Upper lobe of left lung (tissue), 6 donors: ENCODE results near the gene GTF2IRD1. TPM values are rescaled to one million over a fixed set of nuclear protein-coding genes. Genes with fewer than 3 reads are reported as not detected.

Source experiments
- ATAC-seq, 2 donors: fragments of 200-7000 bp; cut with Tn5 transposase; one replicate each; pipeline ENCODE4 v1.9.1; 2022; ENCODE audit warnings: mild to moderate bottlenecking in 2 of 2, moderate library complexity in 2 of 2; ENCODE audit not compliant: low FRiP score in 2 of 2
- DNase-seq, 2 donors: peaks; one replicate each; pipeline ENCODE4 v3.0.0-alpha.2; 2019 to 2020
- H3K27ac ChIP-seq, 4 donors: fragments of 200-600 bp; sonication (generic); one replicate each; pipeline ENCODE4 v1.5.1; 2016 to 2019
- H3K27me3 ChIP-seq, 4 donors: fragments of 200-600 bp; sonication (generic); one replicate each; pipeline ENCODE4 v1.5.1; 2017 to 2019
- H3K36me3 ChIP-seq, 4 donors: fragments of 200-600 bp; sonication (generic); one replicate each; pipeline ENCODE4 v1.5.1; 2016 to 2019
- H3K4me1 ChIP-seq, 4 donors: fragments of 200-600 bp; sonication (generic); one replicate each; pipeline ENCODE4 v1.5.1; 2018 to 2019
- H3K4me3 ChIP-seq, 4 donors: fragments of 200-600 bp; sonication (generic); one replicate each; pipeline ENCODE4 v1.5.1; 2017 to 2019; ENCODE audit warnings: mild to moderate bottlenecking in 2 of 4, moderate library complexity in 1 of 4
- H3K9me3 ChIP-seq, 4 donors: fragments of 200-600 bp; sonication (generic); one replicate each; pipeline ENCODE4 v1.5.1; 2018 to 2019
- CTCF ChIP-seq, 6 experiments: fragments of 450-650 bp in 4 of 6; fragments of 200-600 bp in 2 of 6; sonication (generic) in 2 of 6; IDR thresholded peaks; one replicate each; pipeline ENCODE4 v1.5.1; 2016 to 2019; ENCODE audit warnings: antibody characterized with exemption in 6 of 6
- EP300 ChIP-seq, 4 donors: sonication (generic); formaldehyde crosslinking; IDR thresholded peaks; one replicate each; pipeline ENCODE4 v1.5.1; 2017; ENCODE audit warnings: antibody characterized with exemption in 4 of 4, control low read depth in 2 of 4
- POLR2A ChIP-seq, 4 donors: fragments of 450-650 bp; IDR thresholded peaks; one replicate each; pipeline ENCODE4 v1.5.1; 2016 to 2017; ENCODE audit warnings: antibody characterized with exemption in 4 of 4, mild to moderate bottlenecking in 2 of 4
- POLR2AphosphoS5 ChIP-seq, 2 donors: sonication (generic); formaldehyde crosslinking; IDR thresholded peaks; one replicate each; pipeline ENCODE4 v1.5.1; 2017; ENCODE audit warnings: antibody characterized with exemption in 2 of 2
- whole genome bisulfite sequencing, 2 donors: methylation state at CpG; one replicate each; pipeline ENCODE4 v1.1.5; 2017 to 2018; 5-methylcytosine and 5-hydroxymethylcytosine counted together
- total RNA-seq, 6 donors: library from RNA; depleted of rRNA in 4 of 6; stranded (reverse); fragments of >200 nt in 4 of 6; gene quantifications; one replicate each; pipeline versions ENCODE4 v1.1.0 to v1.2.1, GENCODE V29; 2016 to 2021
- donor health status: DM: no; HTN: no; CAD: no; lungs with moderate emphysema.
- donor health status: DM: no; HTN: yes; CAD: no; lungs with severe emphysema.

GTF2IRD1 gene
- total RNA-seq, 6 donors from 2014 or later: 16.4 to 41.9 (median 28.1) TPM

DNA sequence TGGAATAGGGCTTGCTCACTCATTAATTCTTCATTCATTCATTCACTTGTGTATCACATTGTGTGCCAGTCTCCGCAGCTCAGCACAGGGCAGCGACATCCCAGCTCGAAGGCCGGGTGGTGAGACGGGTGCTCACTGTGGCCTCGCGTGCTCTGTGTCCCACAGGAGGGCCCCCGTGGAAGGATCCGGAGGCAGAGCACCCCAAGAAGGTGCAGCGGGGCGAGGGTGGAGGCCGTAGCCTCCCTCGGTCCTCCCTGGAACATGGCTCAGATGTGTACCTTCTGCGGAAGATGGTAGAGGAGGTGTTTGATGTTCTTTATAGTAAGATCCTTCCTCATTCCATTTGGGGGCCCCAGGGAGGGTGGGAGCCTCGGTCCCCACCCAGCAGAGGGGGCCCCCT lies 61.6 kb downstream of the GTF2IRD1 start:
- Histone ChIP-seq H3K36me3 (peaks cover 0 to 71% (median 32%) of the 10 kb centered on the region in 4 donors), H3K27ac (no peak overlapping the region), H3K9me3 (no peaks in the 10 kb centered on the region), H3K4me3 (no peak overlapping the region), H3K27me3 (no peaks in the 10 kb centered on the region), H3K4me1 (no peaks in the 10 kb centered on the region)
- WGBS, 2 donors: 97 to 100% methylated on average over 1 to 15 of the region's 15 CpGs
- TF ChIP-seq CTCF (IDR thresholded peaks at IDR 0.05): no peak
- no peak for TF ChIP-seq POLR2AphosphoS5 (IDR thresholded peaks at IDR 0.05)
- TF ChIP-seq EP300 (IDR thresholded peaks at IDR 0.05): no peak
- no peak for TF ChIP-seq POLR2A (IDR thresholded peaks at IDR 0.05)
- DNase-seq (peak in 1 of 2 donors; percentile 65), ATAC-seq (no peak)

DNA sequence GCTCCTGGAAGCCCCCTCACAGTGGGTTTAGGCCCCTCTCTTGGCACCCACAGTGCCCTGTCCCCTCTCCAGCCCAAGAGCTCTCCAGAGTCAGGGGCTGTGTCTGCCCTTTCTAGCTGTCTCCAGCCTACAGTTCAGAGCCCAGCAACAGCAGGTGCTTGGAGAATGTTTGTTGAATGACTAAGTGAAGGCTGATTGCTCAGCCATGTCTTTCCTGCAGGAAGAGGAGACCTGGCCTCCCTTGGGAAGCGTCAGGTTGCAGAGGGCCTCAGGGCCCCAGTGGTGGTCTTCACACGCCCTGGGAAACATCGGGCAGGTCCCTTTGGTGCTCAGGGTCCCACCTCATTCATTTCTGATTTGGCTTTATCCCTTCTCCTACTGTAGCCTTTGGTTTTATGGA lies 62.5 kb downstream of the GTF2IRD1 start:
- ATAC-seq (no peak), DNase-seq (no peak)
- no peak overlapping the region for H3K4me3 ChIP-seq
- no peaks in the 10 kb centered on the region for H3K4me1 ChIP-seq
- peaks cover 0 to 3% (median under 1%) of the 10 kb centered on the region in 4 donors for H3K9me3 ChIP-seq
- H3K27me3 ChIP-seq: no peaks in the 10 kb centered on the region
- TF ChIP-seq EP300 (IDR thresholded peaks at IDR 0.05): no peak
- no peak for TF ChIP-seq POLR2A (IDR thresholded peaks at IDR 0.05)
- no peak for TF ChIP-seq CTCF (IDR thresholded peaks at IDR 0.05)
- TF ChIP-seq POLR2AphosphoS5 (IDR thresholded peaks at IDR 0.05): no peak
- H3K36me3 ChIP-seq: peaks cover 0 to 77% (median 37%) of the 10 kb centered on the region in 4 donors
- WGBS, 2 donors: 81 to 97% methylated on average over 3 of the region's 3 CpGs
- no peak overlapping the region for H3K27ac ChIP-seq

DNA sequence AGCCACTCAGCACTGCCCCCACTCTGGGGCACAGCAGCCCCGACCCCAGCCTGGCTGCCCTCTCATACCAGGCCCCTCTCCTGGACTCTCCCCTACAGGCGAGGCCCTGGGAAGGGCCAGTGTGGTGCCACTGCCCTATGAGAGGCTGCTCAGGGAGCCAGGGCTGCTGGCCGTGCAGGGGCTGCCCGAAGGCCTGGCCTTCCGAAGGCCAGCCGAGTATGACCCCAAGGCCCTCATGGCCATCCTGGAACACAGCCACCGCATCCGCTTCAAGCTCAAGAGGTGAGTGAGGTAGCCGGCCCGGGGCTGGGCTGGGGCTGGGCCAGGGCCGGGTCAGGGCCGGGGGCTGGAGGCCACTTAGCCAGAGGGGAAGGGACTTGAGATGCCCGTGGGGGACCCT lies 64.3 kb downstream of the GTF2IRD1 start:
- Histone ChIP-seq H3K4me1 (no peaks in the 10 kb centered on the region), H3K36me3 (peaks cover 0 to 77% (median 33%) of the 10 kb centered on the region in 4 donors), H3K27me3 (no peaks in the 10 kb centered on the region), H3K9me3 (peaks cover 0 to 8% (median 4%) of the 10 kb centered on the region in 4 donors), H3K27ac (no peak overlapping the region), H3K4me3 (no peak overlapping the region)
- DNase-seq (peak in 1 of 2 donors; percentile 71), ATAC-seq (peak in 1 of 2 donors; percentile 21)
- WGBS, 2 donors: 96% methylated on average over 5 to 13 of the region's 13 CpGs
- TF ChIP-seq CTCF (IDR thresholded peaks at IDR 0.05): no peak
- no peak for TF ChIP-seq POLR2A (IDR thresholded peaks at IDR 0.05)
- TF ChIP-seq EP300 (IDR thresholded peaks at IDR 0.05): no peak
- no peak for TF ChIP-seq POLR2AphosphoS5 (IDR thresholded peaks at IDR 0.05)

- 83 to 90% methylated on average over 2 of the region's 2 CpGs for whole genome bisulfite sequencing, 2 donors
Measured at GRCh38 chr7:74518654-74519053, 64.9 kb downstream of the GTF2IRD1 start.

More at GRCh38 chr7:74518654-74519053, 64.9 kb downstream of the GTF2IRD1 start:
- DNase-seq (no peak), ATAC-seq (no peak)
- no peak overlapping the region for H3K27ac ChIP-seq
- TF ChIP-seq CTCF (IDR thresholded peaks at IDR 0.05) (no peak), POLR2A (IDR thresholded peaks at IDR 0.05) (no peak), POLR2AphosphoS5 (IDR thresholded peaks at IDR 0.05) (no peak), EP300 (IDR thresholded peaks at IDR 0.05) (no peak)
- peaks cover 0 to 8% (median 4%) of the 10 kb centered on the region in 4 donors for H3K9me3 ChIP-seq
- H3K4me3 ChIP-seq: no peak overlapping the region
- H3K36me3 ChIP-seq: peaks cover 0 to 72% (median 32%) of the 10 kb centered on the region in 4 donors
- no peaks in the 10 kb centered on the region for H3K4me1 ChIP-seq
- no peaks in the 10 kb centered on the region for H3K27me3 ChIP-seq
